HUES6 (cell line): ENCODE results near the gene SART3.
"Not testable (repeated sequence)": the region's sequence is repeated elsewhere in the genome, so short reads cannot be mapped to it uniquely, and the experiment has no call there.

ENCODE experiments used
- H3K27ac ChIP-seq: 2 replicates; pipeline ENCODE4 v1.7.0; 2013; ENCODE audit warnings: low read depth, mild to moderate bottlenecking, low read length, inconsistent platforms
- H3K27me3 ChIP-seq: 2 replicates; pipeline ENCODE4 v1.6.1; 2013; ENCODE audit warnings: low read length; ENCODE audit not compliant: control insufficient read depth, insufficient read depth
- H3K36me3 ChIP-seq: 2 replicates; pipeline ENCODE4 v1.6.1; 2013; ENCODE audit warnings: low read length; ENCODE audit not compliant: control insufficient read depth, insufficient read depth
- H3K4me1 ChIP-seq: 2 replicates; pipeline ENCODE4 v1.6.1; 2013; ENCODE audit warnings: low read length; ENCODE audit not compliant: control insufficient read depth, insufficient read depth
- H3K4me3 ChIP-seq: 2 replicates; pipeline ENCODE4 v1.5.1; 2013; ENCODE audit warnings: low read depth, low read length
- H3K9ac ChIP-seq: one replicate; pipeline ENCODE4 v1.6.1; 2013; ENCODE audit warnings: mild to moderate bottlenecking, low read length
- H3K9me3 ChIP-seq: 2 replicates; pipeline ENCODE4 v1.6.1; 2013; ENCODE audit warnings: low read depth, low read length; ENCODE audit not compliant: control insufficient read depth, insufficient read depth

SART3 gene

GRCh38 chr12:108559748-108560147 is 1.2 kb downstream of the SART3 start:
- no peak overlapping the region; the same call in 1 of the 2 replicates for H3K27ac ChIP-seq
- no peaks in the 10 kb centered on the region for H3K27me3 ChIP-seq
- peak overlapping the region; percentile 97 for H3K4me3 ChIP-seq
- peaks cover 20% of the 10 kb centered on the region for H3K36me3 ChIP-seq
- no peaks in the 10 kb centered on the region for H3K9me3 ChIP-seq
- peak overlapping the region; percentile 98 for H3K9ac ChIP-seq
- peaks cover 9% of the 10 kb centered on the region; the same call in 1 of the 2 replicates for H3K4me1 ChIP-seq

- Histone ChIP-seq H3K27me3 (no peaks in the 10 kb centered on the region), H3K4me3 (peak overlapping the region; percentile 97), H3K27ac (no peak overlapping the region), H3K9me3 (no peaks in the 10 kb centered on the region), H3K36me3 (peaks cover 14% of the 10 kb centered on the region), H3K9ac (no peak overlapping the region), H3K4me1 (peaks cover 9% of the 10 kb centered on the region; the same call in 1 of the 2 replicates)
These were observed 1.8 kb downstream of the SART3 start for GRCh38 chr12:108559007-108559655.

GRCh38 chr12:108555383-108555782 is 5.6 kb downstream of the SART3 start:
- not testable (repeated sequence) for H3K4me3 ChIP-seq, H3K27ac ChIP-seq, H3K9ac ChIP-seq, H3K4me1 ChIP-seq, H3K9me3 ChIP-seq, H3K27me3 ChIP-seq
- peaks cover 12% of the 10 kb centered on the region for H3K36me3 ChIP-seq

GRCh38 chr12:108553799-108554198 is 7.2 kb downstream of the SART3 start:
- no peaks in the 10 kb centered on the region for H3K9me3 ChIP-seq
- H3K4me1 ChIP-seq: no peaks in the 10 kb centered on the region
- peaks cover 16% of the 10 kb centered on the region for H3K36me3 ChIP-seq
- no peak overlapping the region for H3K27ac ChIP-seq
- H3K27me3 ChIP-seq: no peaks in the 10 kb centered on the region
- H3K4me3 ChIP-seq: no peak overlapping the region
- H3K9ac ChIP-seq: no peak overlapping the region

GRCh38 chr12:108551535-108551934 is 9.4 kb downstream of the SART3 start:
- Histone ChIP-seq H3K4me3 (no peak overlapping the region), H3K36me3 (peaks cover 26% of the 10 kb centered on the region)

GRCh38 chr12:108548954-108549521 is 11.9 kb downstream of the SART3 start:
- H3K36me3 ChIP-seq: peaks cover 50% of the 10 kb centered on the region
- no peak overlapping the region for H3K27ac ChIP-seq
- no peaks in the 10 kb centered on the region for H3K4me1 ChIP-seq
- no peak overlapping the region for H3K9ac ChIP-seq
- H3K27me3 ChIP-seq: no peaks in the 10 kb centered on the region
- no peaks in the 10 kb centered on the region for H3K9me3 ChIP-seq
- no peak overlapping the region for H3K4me3 ChIP-seq

More at GRCh38 chr12:108551535-108551934, 9.4 kb downstream of the SART3 start:
- no peak overlapping the region for H3K27ac ChIP-seq
- no peak overlapping the region for H3K9ac ChIP-seq
- H3K27me3 ChIP-seq: no peaks in the 10 kb centered on the region
- H3K4me1 ChIP-seq: no peaks in the 10 kb centered on the region
- no peaks in the 10 kb centered on the region for H3K9me3 ChIP-seq

- H3K9ac ChIP-seq: no peak overlapping the region
- no peaks in the 10 kb centered on the region for H3K27me3 ChIP-seq
- H3K36me3 ChIP-seq: peaks cover 63% of the 10 kb centered on the region
- H3K4me1 ChIP-seq: no peaks in the 10 kb centered on the region
- H3K27ac ChIP-seq: no peak overlapping the region
- H3K9me3 ChIP-seq: no peaks in the 10 kb centered on the region
- H3K4me3 ChIP-seq: no peak overlapping the region
These were observed 13.3 kb downstream of the SART3 start for GRCh38 chr12:108547686-108548085.

- Histone ChIP-seq H3K4me3 (no peak overlapping the region), H3K27ac (no peak overlapping the region), H3K36me3 (peaks cover 74% of the 10 kb centered on the region)
These were observed 17.3 kb downstream of the SART3 start for GRCh38 chr12:108543652-108544051.

GRCh38 chr12:108542320-108542719 is 18.7 kb downstream of the SART3 start:
- Histone ChIP-seq H3K4me3 (no peak overlapping the region), H3K36me3 (peaks cover 74% of the 10 kb centered on the region), H3K4me1 (no peaks in the 10 kb centered on the region), H3K9me3 (no peaks in the 10 kb centered on the region), H3K9ac (no peak overlapping the region), H3K27ac (no peak overlapping the region), H3K27me3 (no peaks in the 10 kb centered on the region)

More at GRCh38 chr12:108543652-108544051, 17.3 kb downstream of the SART3 start:
- Histone ChIP-seq H3K9me3 (no peaks in the 10 kb centered on the region), H3K4me1 (no peaks in the 10 kb centered on the region), H3K9ac (no peak overlapping the region), H3K27me3 (no peaks in the 10 kb centered on the region)

- no peaks in the 10 kb centered on the region for H3K4me1 ChIP-seq
- H3K27ac ChIP-seq: no peak overlapping the region
- no peaks in the 10 kb centered on the region for H3K27me3 ChIP-seq
- peaks cover 74% of the 10 kb centered on the region for H3K36me3 ChIP-seq
- H3K9ac ChIP-seq: no peak overlapping the region
- no peak overlapping the region for H3K4me3 ChIP-seq
- H3K9me3 ChIP-seq: no peaks in the 10 kb centered on the region
These were observed 22.3 kb downstream of the SART3 start for GRCh38 chr12:108538616-108539195.

- peaks cover 74% of the 10 kb centered on the region for H3K36me3 ChIP-seq
- no peak overlapping the region for H3K4me3 ChIP-seq
- H3K9ac ChIP-seq: no peak overlapping the region
- H3K27ac ChIP-seq: no peak overlapping the region
- H3K27me3 ChIP-seq: no peaks in the 10 kb centered on the region
- H3K9me3 ChIP-seq: no peaks in the 10 kb centered on the region
- no peaks in the 10 kb centered on the region for H3K4me1 ChIP-seq
These were observed 22.8 kb downstream of the SART3 start for GRCh38 chr12:108538146-108538545.
